CD14-positive monocyte (primary cell): Measurements from ENCODE around the gene OTOS. TPM values are rescaled to one million over a fixed set of nuclear protein-coding genes. Genes with fewer than 3 reads are reported as not detected.

Experiments used
- DNase-seq, 3 donors: peaks; one replicate each; pipeline ENCODE4 v3.0.0-alpha.2; 2011 to 2022
- H2AFZ ChIP-seq: 2 replicates; pipeline ENCODE4 v1.6.0; 2012; ENCODE audit warnings: mild to moderate bottlenecking, low read depth, low read length, inconsistent platforms; ENCODE audit not compliant: insufficient read depth, poor library complexity, severe bottlenecking
- H3K27ac ChIP-seq, 2 donors: 1 replicate in 1 of 2; 2 replicates in 1 of 2; pipeline ENCODE4 v1.5.1; 2012 to 2013; ENCODE audit warnings: low read length in 2 of 2, control low read depth in 1 of 2, inconsistent platforms in 1 of 2, low read depth in 1 of 2, mild to moderate bottlenecking in 1 of 2
- H3K27me3 ChIP-seq, 2 donors: one replicate each; pipeline versions ENCODE4 v1.6.0 to v1.6.1; 2011 to 2013; ENCODE audit warnings: low read length in 2 of 2; ENCODE audit not compliant: control insufficient read depth in 2 of 2, insufficient read depth in 2 of 2
- H3K36me3 ChIP-seq, 2 donors: replicated peaks in 1 of 2; 1 replicate in 1 of 2; 2 replicates in 1 of 2; pipeline versions ENCODE4 v1.5.1 to v1.6.1; 2012 to 2013; ENCODE audit warnings: low read length in 2 of 2, control low read depth in 1 of 2, inconsistent platforms in 1 of 2, mild to moderate bottlenecking in 1 of 2; ENCODE audit not compliant: insufficient read depth in 2 of 2, control insufficient read depth in 1 of 2
- H3K4me1 ChIP-seq, 2 donors: 1 replicate in 1 of 2; 2 replicates in 1 of 2; pipeline versions ENCODE4 v1.5.1 to v1.6.1; 2012 to 2013; ENCODE audit warnings: low read length in 2 of 2, control low read depth in 1 of 2, inconsistent platforms in 1 of 2, mild to moderate bottlenecking in 1 of 2, moderate library complexity in 1 of 2; ENCODE audit not compliant: insufficient read depth in 2 of 2, control insufficient read depth in 1 of 2
- H3K4me2 ChIP-seq: replicated peaks from 2 replicates; pipeline ENCODE3; 2012; ENCODE audit warnings: low read length, moderate library complexity, mild to moderate bottlenecking; ENCODE audit not compliant: poor library complexity, severe bottlenecking; ENCODE audit errors: extremely low read depth
- H3K4me3 ChIP-seq, 3 experiments: fragments of 200-600 bp in 1 of 3; sonication (generic) in 1 of 3; replicated peaks in 1 of 3; 1 replicate in 2 of 3; 2 replicates in 1 of 3; pipeline ENCODE4 v1.5.1; 2011 to 2013; ENCODE audit warnings: low read length in 3 of 3, mild to moderate bottlenecking in 3 of 3, control low read depth in 2 of 3, low read depth in 2 of 3, inconsistent platforms in 1 of 3, moderate library complexity in 1 of 3
- H3K79me2 ChIP-seq: 2 replicates; pipeline ENCODE4 v1.6.0; 2012; ENCODE audit warnings: mild to moderate bottlenecking, control low read depth, inconsistent platforms, low read length, moderate library complexity; ENCODE audit not compliant: insufficient read depth
- H3K9ac ChIP-seq: 2 replicates; pipeline ENCODE4 v1.6.0; 2017; ENCODE audit warnings: low read length, mild to moderate bottlenecking; ENCODE audit not compliant: insufficient read depth, poor library complexity, severe bottlenecking
- H3K9me3 ChIP-seq, 2 donors: replicated peaks in 1 of 2; 1 replicate in 1 of 2; 2 replicates in 1 of 2; pipeline versions ENCODE4 v1.5.1 to v1.6.1; 2012 to 2013; ENCODE audit warnings: low read length in 2 of 2, control low read depth in 1 of 2; ENCODE audit not compliant: control insufficient read depth in 1 of 2, insufficient read depth in 1 of 2
- H4K20me1 ChIP-seq: 2 replicates; pipeline ENCODE4 v1.6.0; 2012; ENCODE audit warnings: mild to moderate bottlenecking, low read length, control low read depth, moderate library complexity; ENCODE audit not compliant: insufficient read depth
- H3K27ac Mint-ChIP-seq, 7 donors: one replicate each; pipeline ENCODE4 v1.8.0; 2020; ENCODE audit warnings: mild to moderate bottlenecking in 7 of 7, mixed read lengths in 7 of 7, moderate library complexity in 6 of 7, inconsistent platforms in 2 of 7
- H3K27me3 Mint-ChIP-seq, 3 donors: one replicate each; pipeline ENCODE4 v1.8.0; 2021 to 2022; ENCODE audit warnings: low read depth in 3 of 3, mild to moderate bottlenecking in 3 of 3, mixed read lengths in 3 of 3, moderate library complexity in 3 of 3, inconsistent platforms in 1 of 3
- H3K36me3 Mint-ChIP-seq, 2 donors: one replicate each; pipeline ENCODE4 v1.8.0; 2020; ENCODE audit warnings: mixed read lengths in 2 of 2, inconsistent platforms in 1 of 2, mild to moderate bottlenecking in 1 of 2
- H3K4me1 Mint-ChIP-seq: one replicate; pipeline ENCODE4 v1.8.0; 2020; ENCODE audit warnings: mild to moderate bottlenecking, mixed read lengths
- H3K4me3 Mint-ChIP-seq, 2 donors: one replicate each; pipeline ENCODE4 v1.8.0; 2020; ENCODE audit warnings: mild to moderate bottlenecking in 2 of 2, mixed read lengths in 2 of 2, moderate library complexity in 1 of 2
- H3K9me3 Mint-ChIP-seq, 7 donors: one replicate each; pipeline ENCODE4 v1.8.0; 2020 to 2022; ENCODE audit warnings: mixed read lengths in 7 of 7, mild to moderate bottlenecking in 6 of 7, moderate library complexity in 6 of 7, inconsistent platforms in 2 of 7
- WGBS: methylation state at CpG from one replicate; pipeline ENCODE4 v1.1.5; 2013; ENCODE audit warnings: missing lambda C conversion rate; ENCODE audit not compliant: insufficient coverage; 5-methylcytosine and 5-hydroxymethylcytosine counted together
- intact Hi-C, 2 donors: fragments of 100-400 bp; cut with micrococcal nuclease; formaldehyde crosslinking; loops; one replicate each; pipeline versions ENCODE4 v1.15.0 to v1.15.1; 2023
- polyA plus RNA-seq, 3 donors: library from polyadenylated mRNA; depleted of rRNA in 1 of 3; unstranded in 2 of 3; stranded (reverse) in 1 of 3; fragments of 300-500 nt in 2 of 3; fragments of >200 nt in 1 of 3; fragmentation: Illumina TruSeq in 2 of 3; gene quantifications; 1 replicate in 2 of 3; 2 replicates in 1 of 3; pipeline ENCODE4 v1.2.3, GENCODE V29; 2012 to 2021
- TF ChIP-seq, protein P1 (sequence below): fragments of 200-600 bp; IDR thresholded peaks from one replicate; pipeline ENCODE4 v1.8.0; 2022; ENCODE audit warnings: antibody characterized with exemption, mild to moderate bottlenecking

Gene OTOS
- polyA plus RNA-seq, 3 donors = not detected

- Histone ChIP-seq H3K9ac (no peak overlapping the region), H3K9me3 (no peaks in the 10 kb centered on the region), H3K36me3 (no peaks in the 10 kb centered on the region), H4K20me1 (no peaks in the 10 kb centered on the region), H3K27me3 (no peaks in the 10 kb centered on the region), H3K27ac (no peak overlapping the region), H3K4me3 (no peak overlapping the region), H2AFZ (no peak overlapping the region), H3K4me1 (no peaks in the 10 kb centered on the region), H3K4me2 (no peak overlapping the region), H3K79me2 (no peaks in the 10 kb centered on the region)
- no peak for DNase-seq
- no peaks in the 10 kb centered on the region for H3K36me3 Mint-ChIP-seq
- WGBS = 83% methylated on average over 11 of the region's 11 CpGs
- intact Hi-C loops = no loop called here
- peaks cover 9 to 15% (median 13%) of the 10 kb centered on the region in 3 donors for H3K27me3 Mint-ChIP-seq
- H3K4me1 Mint-ChIP-seq = no peaks in the 10 kb centered on the region
- H3K4me3 Mint-ChIP-seq = no peak overlapping the region
- TF ChIP-seq, protein P1, sequence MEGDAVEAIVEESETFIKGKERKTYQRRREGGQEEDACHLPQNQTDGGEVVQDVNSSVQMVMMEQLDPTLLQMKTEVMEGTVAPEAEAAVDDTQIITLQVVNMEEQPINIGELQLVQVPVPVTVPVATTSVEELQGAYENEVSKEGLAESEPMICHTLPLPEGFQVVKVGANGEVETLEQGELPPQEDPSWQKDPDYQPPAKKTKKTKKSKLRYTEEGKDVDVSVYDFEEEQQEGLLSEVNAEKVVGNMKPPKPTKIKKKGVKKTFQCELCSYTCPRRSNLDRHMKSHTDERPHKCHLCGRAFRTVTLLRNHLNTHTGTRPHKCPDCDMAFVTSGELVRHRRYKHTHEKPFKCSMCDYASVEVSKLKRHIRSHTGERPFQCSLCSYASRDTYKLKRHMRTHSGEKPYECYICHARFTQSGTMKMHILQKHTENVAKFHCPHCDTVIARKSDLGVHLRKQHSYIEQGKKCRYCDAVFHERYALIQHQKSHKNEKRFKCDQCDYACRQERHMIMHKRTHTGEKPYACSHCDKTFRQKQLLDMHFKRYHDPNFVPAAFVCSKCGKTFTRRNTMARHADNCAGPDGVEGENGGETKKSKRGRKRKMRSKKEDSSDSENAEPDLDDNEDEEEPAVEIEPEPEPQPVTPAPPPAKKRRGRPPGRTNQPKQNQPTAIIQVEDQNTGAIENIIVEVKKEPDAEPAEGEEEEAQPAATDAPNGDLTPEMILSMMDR = no peak
- H3K27ac Mint-ChIP-seq = no peak overlapping the region
- no peaks in the 10 kb centered on the region for H3K9me3 Mint-ChIP-seq
Observed at GRCh38 chr2:240109386-240109785, 31.1 kb downstream of the OTOS start.

- Histone ChIP-seq H3K36me3 (no peaks in the 10 kb centered on the region), H3K4me3 (no peak overlapping the region), H3K4me1 (no peaks in the 10 kb centered on the region), H3K4me2 (no peak overlapping the region), H3K27me3 (no peaks in the 10 kb centered on the region), H3K79me2 (no peaks in the 10 kb centered on the region), H3K9me3 (no peaks in the 10 kb centered on the region), H3K9ac (no peak overlapping the region), H4K20me1 (no peaks in the 10 kb centered on the region), H3K27ac (no peak overlapping the region), H2AFZ (no peak overlapping the region)
- DNase-seq = no peak
- H3K36me3 Mint-ChIP-seq = no peaks in the 10 kb centered on the region
- H3K9me3 Mint-ChIP-seq = no peaks in the 10 kb centered on the region
- peak overlapping the region in 1 of 7 donors; percentile 24 for H3K27ac Mint-ChIP-seq
- H3K27me3 Mint-ChIP-seq = peaks cover 4 to 19% (median 11%) of the 10 kb centered on the region in 3 donors
- TF ChIP-seq, protein P1 = no peak
- intact Hi-C loops = no loop called here
- no peak overlapping the region for H3K4me3 Mint-ChIP-seq
- 85% methylated on average over 6 of the region's 6 CpGs for WGBS
- no peaks in the 10 kb centered on the region for H3K4me1 Mint-ChIP-seq
Observed at GRCh38 chr2:240107477-240107796, 33.0 kb downstream of the OTOS start.
